HEK293 (cell line): ENCODE measurements around the gene RITA1.

Experiments used
- ATF2 ChIP-seq: fragments of 450-650 bp; formaldehyde crosslinking; IDR thresholded peaks from 2 replicates; pipeline ENCODE4 v1.5.1; 2016; ENCODE audit warnings: missing biosample characterization, missing genetic modification characterization, low read depth
- BCL6B ChIP-seq: fragments of 450-650 bp; formaldehyde crosslinking; IDR thresholded peaks from 2 replicates; pipeline ENCODE4 v1.5.1; 2017; ENCODE audit warnings: missing biosample characterization, missing genetic modification characterization
- FEZF1 ChIP-seq: fragments of 450-650 bp; formaldehyde crosslinking; IDR thresholded peaks from 2 replicates; pipeline ENCODE4 v1.5.1; 2016; ENCODE audit warnings: missing biosample characterization, missing genetic modification characterization
- HOXC10 ChIP-seq: sonication (generic); formaldehyde crosslinking; IDR thresholded peaks from 2 replicates; pipeline ENCODE4 v1.8.1; 2023; ENCODE audit warnings: mild to moderate bottlenecking, missing genetic modification reagents
- KLF7 ChIP-seq: fragments of 450-650 bp; formaldehyde crosslinking; IDR thresholded peaks from 2 replicates; pipeline ENCODE4 v1.5.1; 2016; ENCODE audit warnings: missing biosample characterization, missing genetic modification characterization, borderline replicate concordance
- KLF8 ChIP-seq: fragments of 450-650 bp; formaldehyde crosslinking; IDR thresholded peaks from 2 replicates; pipeline ENCODE4 v1.5.1; 2016; ENCODE audit warnings: missing biosample characterization, missing genetic modification characterization
- OVOL3 ChIP-seq: fragments of 450-650 bp; formaldehyde crosslinking; IDR thresholded peaks from 2 replicates; pipeline ENCODE4 v1.5.1; 2016; ENCODE audit warnings: missing biosample characterization, missing genetic modification characterization
- PRDM10 ChIP-seq: fragments of 450-650 bp; formaldehyde crosslinking; IDR thresholded peaks from 2 replicates; pipeline ENCODE4 v1.5.1; 2016; ENCODE audit warnings: missing biosample characterization, missing genetic modification characterization
- PRDM2 ChIP-seq: fragments of 450-650 bp; formaldehyde crosslinking; IDR thresholded peaks from 2 replicates; pipeline ENCODE4 v1.5.1; 2016; ENCODE audit warnings: missing biosample characterization, missing genetic modification characterization, borderline replicate concordance
- RBAK ChIP-seq: fragments of 450-650 bp; formaldehyde crosslinking; IDR thresholded peaks from 2 replicates; pipeline ENCODE4 v1.5.1; 2016; ENCODE audit warnings: missing biosample characterization, missing genetic modification characterization
- SCRT2 ChIP-seq: fragments of 450-650 bp; formaldehyde crosslinking; IDR thresholded peaks from 2 replicates; pipeline ENCODE4 v1.5.1; 2016; ENCODE audit warnings: missing biosample characterization, missing genetic modification characterization
- YY2 ChIP-seq: fragments of 450-650 bp; formaldehyde crosslinking; IDR thresholded peaks from 2 replicates; pipeline ENCODE4 v1.5.1; 2016; ENCODE audit warnings: missing biosample characterization, missing genetic modification characterization
- ZBTB20 ChIP-seq: fragments of 450-650 bp; formaldehyde crosslinking; IDR thresholded peaks from 2 replicates; pipeline ENCODE4 v1.5.1; 2016; ENCODE audit warnings: missing biosample characterization, missing genetic modification characterization
- ZFHX2 ChIP-seq: fragments of 450-650 bp; formaldehyde crosslinking; conservative IDR thresholded peaks from 2 replicates; pipeline ENCODE4 v1.5.1; 2016; ENCODE audit warnings: missing biosample characterization, missing genetic modification characterization
- ZFP69B ChIP-seq: fragments of 450-650 bp; formaldehyde crosslinking; IDR thresholded peaks from 2 replicates; pipeline ENCODE4 v1.5.1; 2016; ENCODE audit warnings: missing biosample characterization, missing genetic modification characterization
- ZNF169 ChIP-seq: fragments of 450-650 bp; formaldehyde crosslinking; IDR thresholded peaks from 2 replicates; pipeline ENCODE4 v1.5.1; 2016; ENCODE audit warnings: missing biosample characterization, missing genetic modification characterization
- ZNF292 ChIP-seq: fragments of 450-650 bp; formaldehyde crosslinking; IDR thresholded peaks from 2 replicates; pipeline ENCODE4 v1.5.1; 2016; ENCODE audit warnings: low read depth, missing biosample characterization, missing genetic modification characterization, borderline replicate concordance
- ZNF350 ChIP-seq: fragments of 450-650 bp; formaldehyde crosslinking; IDR thresholded peaks from 2 replicates; pipeline ENCODE4 v1.5.0; 2017; ENCODE audit warnings: missing biosample characterization, mild to moderate bottlenecking, missing genetic modification characterization
- ZNF530 ChIP-seq: fragments of 450-650 bp; formaldehyde crosslinking; IDR thresholded peaks from 2 replicates; pipeline ENCODE4 v1.5.1; 2016; ENCODE audit warnings: low read depth, missing biosample characterization, missing genetic modification characterization
- ZNF544 ChIP-seq: fragments of 450-650 bp; formaldehyde crosslinking; IDR thresholded peaks from 2 replicates; pipeline ENCODE4 v1.5.0; 2017; ENCODE audit warnings: missing biosample characterization, missing genetic modification characterization
- ZNF555 ChIP-seq: fragments of 450-650 bp; formaldehyde crosslinking; conservative IDR thresholded peaks from 2 replicates; pipeline ENCODE4 v1.5.1; 2017; ENCODE audit warnings: missing biosample characterization, mild to moderate bottlenecking, missing genetic modification characterization, inconsistent platforms
- ZNF596 ChIP-seq: fragments of 450-650 bp; IDR thresholded peaks from 2 replicates; pipeline ENCODE4 v1.5.0; 2018; ENCODE audit warnings: missing biosample characterization, mild to moderate bottlenecking, missing genetic modification characterization, moderate library complexity
- ZNF629 ChIP-seq: fragments of 450-650 bp; formaldehyde crosslinking; IDR thresholded peaks from 2 replicates; pipeline ENCODE4 v1.5.1; 2017; ENCODE audit warnings: missing biosample characterization, missing genetic modification characterization
- ZNF658 ChIP-seq: fragments of 450-650 bp; formaldehyde crosslinking; IDR thresholded peaks from 2 replicates; pipeline ENCODE4; 2016; ENCODE audit warnings: missing biosample characterization, missing genetic modification characterization
- ZNF768 ChIP-seq: fragments of 450-650 bp; formaldehyde crosslinking; IDR thresholded peaks from 2 replicates; pipeline ENCODE4 v1.5.1; 2018; ENCODE audit warnings: missing biosample characterization, mild to moderate bottlenecking, missing genetic modification characterization
- ZSCAN16 ChIP-seq: fragments of 450-650 bp; formaldehyde crosslinking; IDR thresholded peaks from 2 replicates; pipeline ENCODE4 v1.5.1; 2016; ENCODE audit warnings: missing biosample characterization, missing genetic modification characterization
- ZSCAN18 ChIP-seq: fragments of 450-650 bp; formaldehyde crosslinking; IDR thresholded peaks from 2 replicates; pipeline ENCODE4 v1.5.1; 2016; ENCODE audit warnings: missing biosample characterization, missing genetic modification characterization

RITA1 gene

GRCh38 chr12:113232840-113233585, 47.5 kb downstream of the RITA1 start (continued):
- TF ChIP-seq ZNF629: peak; percentile 90
- no peak for TF ChIP-seq ZNF530 (tag by site-specific recombination)
- no peak for TF ChIP-seq HOXC10
- no peak for TF ChIP-seq ZNF658 (tag by site-specific recombination)
- no peak for TF ChIP-seq ZNF768 (tag by site-specific recombination)
- TF ChIP-seq OVOL3 (tag by site-specific recombination): no peak
- TF ChIP-seq FEZF1: peak; percentile 34; the same call in 1 of the 2 replicates
- TF ChIP-seq BCL6B: no peak
- peak; percentile 30; the same call in 1 of the 2 replicates for TF ChIP-seq ZBTB20 (tag by site-specific recombination)
- peak; percentile 98 for TF ChIP-seq PRDM10 (tag by site-specific recombination)
- no peak for TF ChIP-seq YY2
- TF ChIP-seq ZFP69B (tag by site-specific recombination): no peak; the same call in 1 of the 2 replicates
- TF ChIP-seq ZFHX2: peak; percentile 45
- no peak for TF ChIP-seq ZNF350 (tag by site-specific recombination)
- TF ChIP-seq PRDM2 (tag by site-specific recombination): no peak
- TF ChIP-seq ZSCAN18 (tag by site-specific recombination): no peak
- TF ChIP-seq ZNF555 (tag by site-specific recombination): no peak
- TF ChIP-seq ZNF169 (tag by site-specific recombination): no peak
- TF ChIP-seq ZNF596 (tag by site-specific recombination): no peak
- no peak for TF ChIP-seq ZNF292 (tag by site-specific recombination)
- TF ChIP-seq ZNF544 (tag by site-specific recombination): no peak
- TF ChIP-seq KLF7: no peak
- TF ChIP-seq KLF8 (tag by site-specific recombination): peak; percentile 57
- peak; percentile 73; the same call in 1 of the 2 replicates for TF ChIP-seq SCRT2 (tag by site-specific recombination)
- TF ChIP-seq ATF2 (tag by site-specific recombination): peak; percentile 82
- no peak for TF ChIP-seq ZSCAN16 (tag by site-specific recombination)
- TF ChIP-seq RBAK (tag by site-specific recombination): no peak
